ENCODE measurements around the gene EPOP.

Gene EPOP

GRCh38 chr17:38674014-38674748 lies 576 bp downstream of the EPOP start:
- peak; percentile 30 to 34 for DNase-seq (ENCODE audit: low read depth in 2 of 2)

- DNase-seq (ENCODE audit: low read depth in 2 of 2), result no peak
These were observed 1.1 kb downstream of the EPOP start for GRCh38 chr17:38673707-38674013.

- DNase-seq (ENCODE audit: low read depth in 2 of 2), result no peak
These were observed 1.7 kb downstream of the EPOP start for GRCh38 chr17:38672788-38673706.

GRCh38 chr17:38671939-38672720 lies 2.6 kb downstream of the EPOP start:
- no peak for DNase-seq (ENCODE audit: low read depth in 2 of 2)

GRCh38 chr17:38669520-38669919 lies 5.2 kb downstream of the EPOP start:
- no peak for DNase-seq (ENCODE audit: low read depth in 2 of 2)

- no peak for DNase-seq (ENCODE audit: low read depth in 2 of 2)
These were observed 7.0 kb downstream of the EPOP start for GRCh38 chr17:38667787-38668122.

GRCh38 chr17:38667099-38667786 lies 7.5 kb downstream of the EPOP start:
- DNase-seq (ENCODE audit: low read depth in 2 of 2), result peak; percentile 28 to 48

GRCh38 chr17:38663964-38664644 lies 10.7 kb downstream of the EPOP start:
- no peak for DNase-seq (ENCODE audit: low read depth in 2 of 2)

GRCh38 chr17:38663125-38663751 lies 11.5 kb downstream of the EPOP start:
- DNase-seq (ENCODE audit: low read depth in 2 of 2), result peak; percentile 34 to 44

- no peak for DNase-seq (ENCODE audit: low read depth in 2 of 2)
These were observed 14.4 kb downstream of the EPOP start for GRCh38 chr17:38660097-38661025.

GRCh38 chr17:38659415-38659814 lies 15.3 kb downstream of the EPOP start:
- DNase-seq (ENCODE audit: low read depth in 2 of 2), result no peak

- DNase-seq (ENCODE audit: low read depth in 2 of 2), result no peak
These were observed 15.9 kb downstream of the EPOP start for GRCh38 chr17:38658741-38659345.

- DNase-seq (ENCODE audit: low read depth in 2 of 2), result no peak
These were observed 16.7 kb downstream of the EPOP start for GRCh38 chr17:38657824-38658740.

- DNase-seq (ENCODE audit: low read depth in 2 of 2), result no peak
These were observed 17.6 kb downstream of the EPOP start for GRCh38 chr17:38656959-38657823.

- no peak for DNase-seq (ENCODE audit: low read depth in 2 of 2)
These were observed 20.1 kb downstream of the EPOP start for GRCh38 chr17:38654411-38655398.

- DNase-seq (ENCODE audit: low read depth in 2 of 2), result no peak
These were observed 21.1 kb downstream of the EPOP start for GRCh38 chr17:38653679-38654078.
